K562 (cell line): ENCODE data around the gene CAPN6. TPM values are rescaled to one million over a fixed set of nuclear protein-coding genes. Genes with fewer than 3 reads are reported as not detected.

Experiments used
- polyA plus RNA-seq, 8 experiments: library from polyadenylated mRNA; depleted of rRNA in 4 of 8; stranded (reverse) in 5 of 8; unstranded in 3 of 8; fragments of >200 nt; fragmentation: Nextera tagmentation in 2 of 8; fragmentation: Illumina TruSeq in 1 of 8; extraction: Ambion mirVana in 2 of 8; extraction: Trizol in 1 of 8; gene quantifications; 2 replicates each; pipeline versions ENCODE4 v1.2.1 to v1.2.3, GENCODE V29; 2011 to 2014; ENCODE audit warnings: inconsistent platforms in 1 of 8, missing spikeins in 1 of 8
- total RNA-seq, 7 experiments: library from RNA; depleted of rRNA in 6 of 7; stranded (reverse); fragments of >200 nt in 6 of 7; fragmentation: Illumina TruSeq in 2 of 7; extraction: Trizol in 2 of 7; gene quantifications; 2 replicates each; pipeline versions ENCODE4 v1.2.1 to v1.2.3, GENCODE V29; 2011 to 2021; ENCODE audit warnings: low replicate concordance in 1 of 7

The CAPN6 gene
- total and polyA plus RNA-seq, 9 of the 15 experiments (the other 6 are each of a cell fraction or from before 2014, with no cell fraction given): 0.11 TPM; not detected in 8

Other genes with a start within 250 kb of the CAPN6 start
- not detected in 2 replicates for gene PAK3, start 174.3 kb downstream of the CAPN6 start, total RNA-seq (2014; rRNA removed)
- not detected in 2 replicates for gene PAK3, start 174.3 kb downstream of the CAPN6 start, total RNA-seq (2014; rRNA removed; fragmentation: Illumina TruSeq; extraction: Trizol)
- not detected in 2 replicates for gene PAK3, start 174.3 kb downstream of the CAPN6 start, total RNA-seq (2015; rRNA removed; fragmentation: Illumina TruSeq; extraction: Trizol)
- not detected in 2 replicates for gene PAK3, start 174.3 kb downstream of the CAPN6 start, total RNA-seq (2021)
- not detected in 2 replicates for gene PAK3, start 174.3 kb downstream of the CAPN6 start, polyA plus RNA-seq (2011; rRNA removed)
- gene PAK3, start 174.3 kb downstream of the CAPN6 start, polyA plus RNA-seq (2014; fragmentation: Illumina TruSeq; extraction: Trizol): not detected in 2 replicates
- gene PAK3, start 174.3 kb downstream of the CAPN6 start, polyA plus RNA-seq (2014; fragmentation: Nextera tagmentation; extraction: Ambion mirVana): not detected
- not detected in 2 replicates for gene PAK3, start 174.3 kb downstream of the CAPN6 start, polyA plus RNA-seq (2014; rRNA removed)
- not detected in 2 replicates for gene DCX, start 141.7 kb upstream of the CAPN6 start, total RNA-seq (2014; rRNA removed)
- gene DCX, start 141.7 kb upstream of the CAPN6 start, total RNA-seq (2014; rRNA removed; fragmentation: Illumina TruSeq; extraction: Trizol): not detected in 2 replicates
- not detected in 2 replicates for gene DCX, start 141.7 kb upstream of the CAPN6 start, total RNA-seq (2015; rRNA removed; fragmentation: Illumina TruSeq; extraction: Trizol)
- gene DCX, start 141.7 kb upstream of the CAPN6 start, total RNA-seq (2021): not detected in 2 replicates
- not detected in 2 replicates for gene DCX, start 141.7 kb upstream of the CAPN6 start, polyA plus RNA-seq (2011; rRNA removed)
- not detected in 2 replicates for gene DCX, start 141.7 kb upstream of the CAPN6 start, polyA plus RNA-seq (2014; fragmentation: Illumina TruSeq; extraction: Trizol)
- not detected for gene DCX, start 141.7 kb upstream of the CAPN6 start, polyA plus RNA-seq (2014; fragmentation: Nextera tagmentation; extraction: Ambion mirVana)
- not detected in 2 replicates for gene DCX, start 141.7 kb upstream of the CAPN6 start, polyA plus RNA-seq (2014; rRNA removed)
- gene SERTM2, start 241.2 kb upstream of the CAPN6 start, total RNA-seq (2014; rRNA removed): not detected in 2 replicates
- gene SERTM2, start 241.2 kb upstream of the CAPN6 start, total RNA-seq (2014; rRNA removed; fragmentation: Illumina TruSeq; extraction: Trizol): 0.03 and 0.04 TPM in 2 replicates
- 0.08 TPM in 1 of 2 replicates, not detected in the other for gene SERTM2, start 241.2 kb upstream of the CAPN6 start, total RNA-seq (2015; rRNA removed; fragmentation: Illumina TruSeq; extraction: Trizol)
- not detected in 2 replicates for gene SERTM2, start 241.2 kb upstream of the CAPN6 start, total RNA-seq (2021)
- gene SERTM2, start 241.2 kb upstream of the CAPN6 start, polyA plus RNA-seq (2011; rRNA removed): 0.35 and 0.37 TPM in 2 replicates
- 0.04 TPM in 1 of 2 replicates, not detected in the other for gene SERTM2, start 241.2 kb upstream of the CAPN6 start, polyA plus RNA-seq (2014; fragmentation: Illumina TruSeq; extraction: Trizol)
- under 1 TPM; 0.01 to 0.04 TPM for gene SERTM2, start 241.2 kb upstream of the CAPN6 start, polyA plus RNA-seq (2014; fragmentation: Nextera tagmentation; extraction: Ambion mirVana)
- gene SERTM2, start 241.2 kb upstream of the CAPN6 start, polyA plus RNA-seq (2014; rRNA removed): 0.08 and 0.11 TPM in 2 replicates